ENCODE data around the gene KY.

Gene KY

DNA sequence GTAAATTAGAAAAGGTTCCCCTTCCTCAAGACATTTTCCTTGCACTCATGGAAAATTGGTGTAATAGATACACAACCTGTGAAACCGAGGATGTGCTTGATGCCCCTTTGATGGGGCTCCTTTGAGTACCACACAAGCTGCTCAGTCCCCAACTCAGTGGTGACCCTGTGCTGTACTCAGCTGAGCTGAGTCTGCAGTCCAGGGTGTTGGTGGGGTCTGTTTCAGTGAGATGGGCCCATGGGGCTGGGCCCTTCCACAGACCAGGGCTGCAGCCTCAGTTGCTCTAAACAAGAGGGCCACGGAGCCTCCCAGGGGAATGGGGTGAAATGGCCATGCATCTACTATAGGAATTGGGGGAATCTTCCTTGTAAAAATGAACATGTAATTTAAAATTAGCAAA, 39.3 kb downstream of the KY start:
- H3K9me3 ChIP-seq (ENCODE audit: control insufficient read depth in 1 of 2, low read length in 2 of 2) = no peaks in the 10 kb centered on the region
- no peak overlapping the region for H3K4me3 ChIP-seq (ENCODE audit: low read depth in 1 of 2, low read length in 2 of 2)
- no peak overlapping the region for H3K9ac ChIP-seq (ENCODE audit: low read depth in 1 of 2, low read length in 2 of 2)
- H3K36me3 ChIP-seq (ENCODE audit: control insufficient read depth in 1 of 2, insufficient read depth in 2 of 2, low read length in 2 of 2) = no peaks in the 10 kb centered on the region
- H3K4me1 ChIP-seq (ENCODE audit: control insufficient read depth in 1 of 2, insufficient read depth in 2 of 2, low read length in 2 of 2) = no peaks in the 10 kb centered on the region
- no peak overlapping the region for H3K27ac ChIP-seq (ENCODE audit: low read depth, low read length)
- no peaks in the 10 kb centered on the region for H3K27me3 ChIP-seq (ENCODE audit: control insufficient read depth in 1 of 2, insufficient read depth in 2 of 2, low read length in 2 of 2)

DNA sequence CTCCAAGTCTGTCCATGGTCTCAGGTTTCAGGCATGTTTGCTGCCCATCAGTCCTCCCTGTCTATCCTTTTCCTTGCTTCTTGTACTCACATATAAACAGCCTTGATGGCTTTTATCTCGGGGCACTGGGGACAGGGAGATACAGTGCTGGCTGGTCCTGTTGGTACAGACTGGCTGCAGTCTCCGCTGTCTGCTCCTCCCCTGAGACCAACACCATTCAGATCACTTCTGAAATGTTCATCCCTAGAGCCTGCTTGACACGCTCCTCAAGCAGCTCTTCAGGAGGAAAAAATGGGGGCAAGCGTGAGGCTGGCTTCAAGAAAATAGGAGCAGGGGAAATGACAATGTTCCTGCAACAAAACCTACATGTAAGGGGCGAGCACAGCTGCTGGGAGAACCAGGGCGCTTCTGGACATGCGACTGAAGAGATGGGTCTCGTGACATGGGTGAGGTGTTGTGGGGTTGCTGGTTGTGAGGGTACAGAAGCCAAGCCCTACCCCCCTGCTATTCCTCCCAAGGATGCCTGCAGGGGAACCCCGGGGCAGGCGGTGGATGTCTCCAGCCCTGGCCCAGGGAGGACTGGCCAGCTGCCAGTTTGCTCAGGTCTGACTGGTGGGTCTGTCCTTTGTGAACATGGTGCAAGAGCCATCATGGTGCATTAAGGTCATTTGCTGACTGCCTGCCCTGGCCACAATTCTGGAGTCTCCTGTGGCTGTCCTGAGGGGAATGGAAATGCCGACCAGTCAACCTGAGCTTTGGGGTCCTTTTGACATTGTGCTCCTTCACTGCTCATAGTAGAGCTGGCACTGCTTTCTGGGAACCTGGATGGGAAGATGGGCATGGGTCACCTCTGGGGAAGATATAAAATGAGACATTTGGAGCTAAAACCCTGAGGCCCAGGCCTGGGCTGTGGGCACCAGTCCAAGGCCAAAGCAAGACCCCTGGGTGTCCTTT, 40.1 kb downstream of the KY start:
- no peaks in the 10 kb centered on the region for H3K36me3 ChIP-seq (ENCODE audit: control insufficient read depth in 1 of 2, insufficient read depth in 2 of 2, low read length in 2 of 2)
- no peaks in the 10 kb centered on the region for H3K27me3 ChIP-seq (ENCODE audit: control insufficient read depth in 1 of 2, insufficient read depth in 2 of 2, low read length in 2 of 2)
- H3K9me3 ChIP-seq (ENCODE audit: control insufficient read depth in 1 of 2, low read length in 2 of 2) = no peaks in the 10 kb centered on the region
- H3K9ac ChIP-seq (ENCODE audit: low read depth in 1 of 2, low read length in 2 of 2) = no peak overlapping the region
- H3K4me1 ChIP-seq (ENCODE audit: control insufficient read depth in 1 of 2, insufficient read depth in 2 of 2, low read length in 2 of 2) = no peaks in the 10 kb centered on the region
- H3K4me3 ChIP-seq (ENCODE audit: low read depth in 1 of 2, low read length in 2 of 2) = no peak overlapping the region
- no peak overlapping the region for H3K27ac ChIP-seq (ENCODE audit: low read depth, low read length)

GRCh38 chr3:134609821-134610431, 40.9 kb downstream of the KY start:
- H3K27me3 ChIP-seq (ENCODE audit: control insufficient read depth in 1 of 2, insufficient read depth in 2 of 2, low read length in 2 of 2) = no peaks in the 10 kb centered on the region
- H3K4me1 ChIP-seq (ENCODE audit: control insufficient read depth in 1 of 2, insufficient read depth in 2 of 2, low read length in 2 of 2) = no peaks in the 10 kb centered on the region
- H3K9ac ChIP-seq (ENCODE audit: low read depth in 1 of 2, low read length in 2 of 2) = no peak overlapping the region
- no peak overlapping the region for H3K4me3 ChIP-seq (ENCODE audit: low read depth in 1 of 2, low read length in 2 of 2)
- H3K36me3 ChIP-seq (ENCODE audit: control insufficient read depth in 1 of 2, insufficient read depth in 2 of 2, low read length in 2 of 2) = no peaks in the 10 kb centered on the region
- no peak overlapping the region for H3K27ac ChIP-seq (ENCODE audit: low read depth, low read length)
- H3K9me3 ChIP-seq (ENCODE audit: control insufficient read depth in 1 of 2, low read length in 2 of 2) = no peaks in the 10 kb centered on the region

DNA sequence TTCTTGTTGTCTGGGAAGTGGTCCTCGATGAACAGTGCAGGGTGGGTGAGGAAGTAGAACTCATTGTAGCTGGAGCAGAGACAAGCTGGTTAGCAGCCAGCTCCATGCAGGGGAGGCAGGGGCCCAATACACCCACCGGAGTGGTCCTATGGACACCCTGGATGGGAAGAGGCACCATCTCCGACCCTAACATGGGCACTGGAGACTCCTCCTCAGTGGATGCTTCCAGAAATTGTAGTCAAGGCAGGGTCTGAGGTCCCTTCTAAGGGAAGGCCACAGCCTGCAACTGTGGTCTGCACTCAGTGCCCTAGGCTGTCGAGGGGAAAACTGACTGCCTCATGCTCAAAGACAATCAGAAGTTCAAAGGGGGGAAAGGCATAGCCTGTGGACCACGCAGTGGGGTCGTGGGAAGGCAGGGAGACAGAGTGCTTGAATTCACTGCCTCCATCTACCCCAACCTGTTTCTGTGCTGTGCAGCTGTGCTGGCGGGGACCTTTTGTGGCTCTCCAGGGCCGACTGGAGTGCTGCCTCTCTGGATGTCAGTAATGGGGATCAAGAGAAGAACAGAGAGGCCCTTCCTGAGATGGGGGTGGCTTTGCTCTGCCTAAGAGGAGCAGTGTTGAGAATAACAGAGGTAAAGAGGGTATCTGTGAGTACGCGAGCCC, 41.9 kb downstream of the KY start:
- Histone ChIP-seq H3K27ac (ENCODE audit: low read depth, low read length) (no peak overlapping the region), H3K4me1 (ENCODE audit: control insufficient read depth in 1 of 2, insufficient read depth in 2 of 2, low read length in 2 of 2) (no peaks in the 10 kb centered on the region)

DNA sequence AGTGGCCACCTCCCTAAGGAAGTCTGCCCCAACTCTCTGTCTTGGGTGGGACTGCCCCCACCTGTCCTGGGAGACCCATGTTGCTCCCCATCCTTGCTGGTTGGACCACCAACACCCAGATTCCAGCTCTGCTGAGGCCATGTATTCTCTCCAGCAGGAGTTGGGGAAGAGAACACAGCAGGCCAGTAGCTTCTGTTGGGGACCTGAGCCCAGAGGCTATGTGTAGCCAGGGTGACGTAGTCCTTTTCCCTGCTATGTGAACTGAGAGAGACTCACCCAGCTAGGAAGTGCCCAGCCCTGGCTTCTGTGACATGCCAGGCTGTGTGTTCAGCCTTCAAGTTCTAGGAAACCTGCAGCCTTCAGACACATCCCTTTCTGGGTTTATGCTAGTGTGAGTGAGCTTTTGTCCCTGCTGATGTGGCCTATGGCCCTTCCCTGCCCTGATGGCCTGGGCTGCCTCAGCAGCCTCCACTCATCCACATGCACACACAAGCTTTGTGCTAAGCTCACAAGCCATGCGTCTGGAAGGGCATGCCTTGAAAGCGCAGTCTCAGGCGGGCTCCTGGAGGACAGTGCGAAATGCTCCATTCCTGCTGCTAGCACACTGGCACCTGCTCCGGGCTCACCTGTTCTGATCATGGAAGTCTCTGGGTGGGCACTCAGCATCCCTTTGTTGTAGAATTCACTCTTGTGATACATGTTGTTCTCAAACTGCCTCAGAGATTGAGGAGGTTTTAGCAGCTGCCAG, 42.6 kb downstream of the KY start:
- Histone ChIP-seq H3K27me3 (ENCODE audit: control insufficient read depth in 1 of 2, insufficient read depth in 2 of 2, low read length in 2 of 2) (no peaks in the 10 kb centered on the region), H3K36me3 (ENCODE audit: control insufficient read depth in 1 of 2, insufficient read depth in 2 of 2, low read length in 2 of 2) (no peaks in the 10 kb centered on the region), H3K9me3 (ENCODE audit: control insufficient read depth in 1 of 2, low read length in 2 of 2) (no peaks in the 10 kb centered on the region), H3K27ac (ENCODE audit: low read depth, low read length) (no peak overlapping the region), H3K4me3 (ENCODE audit: low read depth in 1 of 2, low read length in 2 of 2) (no peak overlapping the region), H3K9ac (ENCODE audit: low read depth in 1 of 2, low read length in 2 of 2) (no peak overlapping the region), H3K4me1 (ENCODE audit: control insufficient read depth in 1 of 2, insufficient read depth in 2 of 2, low read length in 2 of 2) (no peaks in the 10 kb centered on the region)

More for the DNA sequence above, 41.9 kb downstream of the KY start:
- no peaks in the 10 kb centered on the region for H3K36me3 ChIP-seq (ENCODE audit: control insufficient read depth in 1 of 2, insufficient read depth in 2 of 2, low read length in 2 of 2)
- H3K4me3 ChIP-seq (ENCODE audit: low read depth in 1 of 2, low read length in 2 of 2) = no peak overlapping the region
- H3K9me3 ChIP-seq (ENCODE audit: control insufficient read depth in 1 of 2, low read length in 2 of 2) = no peaks in the 10 kb centered on the region
- H3K27me3 ChIP-seq (ENCODE audit: control insufficient read depth in 1 of 2, insufficient read depth in 2 of 2, low read length in 2 of 2) = no peaks in the 10 kb centered on the region
- H3K9ac ChIP-seq (ENCODE audit: low read depth in 1 of 2, low read length in 2 of 2) = no peak overlapping the region

- Histone ChIP-seq H3K27me3 (ENCODE audit: control insufficient read depth in 1 of 2, insufficient read depth in 2 of 2, low read length in 2 of 2) (no peaks in the 10 kb centered on the region), H3K4me1 (ENCODE audit: control insufficient read depth in 1 of 2, insufficient read depth in 2 of 2, low read length in 2 of 2) (no peaks in the 10 kb centered on the region), H3K4me3 (ENCODE audit: low read depth in 1 of 2, low read length in 2 of 2) (no peak overlapping the region), H3K36me3 (ENCODE audit: control insufficient read depth in 1 of 2, insufficient read depth in 2 of 2, low read length in 2 of 2) (no peaks in the 10 kb centered on the region), H3K27ac (ENCODE audit: low read depth, low read length) (no peak overlapping the region), H3K9ac (ENCODE audit: low read depth in 1 of 2, low read length in 2 of 2) (no peak overlapping the region), H3K9me3 (ENCODE audit: control insufficient read depth in 1 of 2, low read length in 2 of 2) (no peaks in the 10 kb centered on the region)
Observed at GRCh38 chr3:134607054-134608022, 43.5 kb downstream of the KY start.

DNA sequence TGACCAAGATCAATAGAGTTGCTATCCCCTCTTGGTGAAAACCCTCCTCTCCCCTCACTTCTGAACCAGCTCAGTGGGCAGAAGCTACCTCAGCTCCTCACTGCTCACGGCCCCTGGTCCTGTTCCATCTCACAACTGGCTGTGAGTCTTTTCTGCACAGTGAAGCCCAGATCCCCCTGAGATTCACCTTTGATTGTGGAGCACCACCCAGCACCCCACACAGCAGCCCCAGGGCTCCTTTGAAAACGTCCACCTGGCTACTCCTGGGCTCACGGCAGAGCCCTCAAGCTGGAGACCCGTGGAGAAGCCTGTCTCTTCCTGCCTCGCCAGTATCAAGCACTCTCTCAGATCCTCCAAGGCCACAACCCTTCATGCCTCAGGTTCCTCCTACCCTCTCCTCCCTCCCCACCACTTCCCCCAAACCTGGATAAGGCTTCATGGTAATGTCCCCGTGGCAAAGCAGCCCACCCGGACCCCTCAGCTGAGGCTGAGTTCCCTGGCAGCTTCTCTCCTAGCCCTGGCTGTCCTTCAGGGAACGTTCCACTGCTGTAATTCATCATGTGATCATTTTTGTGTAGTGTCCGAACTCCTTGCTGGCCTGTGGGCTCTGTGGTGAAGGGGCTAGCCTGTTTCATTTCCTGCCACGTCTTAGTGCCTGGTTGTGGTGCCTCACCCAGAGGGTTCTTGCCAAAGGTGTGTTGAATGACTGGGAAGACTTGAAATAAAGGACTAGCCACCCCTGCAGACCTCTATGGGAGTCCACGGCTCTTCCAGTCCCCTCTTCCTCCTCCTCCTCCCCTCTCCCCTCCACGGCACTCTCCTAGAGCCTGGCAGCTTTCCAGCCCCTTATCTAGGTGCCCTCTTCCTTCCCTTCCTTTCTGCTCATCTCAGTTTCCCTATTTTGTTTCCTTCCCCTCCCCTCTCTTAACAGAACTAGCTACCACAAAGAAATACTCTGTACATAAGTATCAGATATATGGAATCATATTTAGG, 44.5 kb downstream of the KY start:
- no peaks in the 10 kb centered on the region for H3K4me1 ChIP-seq (ENCODE audit: control insufficient read depth in 1 of 2, insufficient read depth in 2 of 2, low read length in 2 of 2)
- H3K4me3 ChIP-seq (ENCODE audit: low read depth in 1 of 2, low read length in 2 of 2) = no peak overlapping the region
- H3K27ac ChIP-seq (ENCODE audit: low read depth, low read length) = no peak overlapping the region

DNA sequence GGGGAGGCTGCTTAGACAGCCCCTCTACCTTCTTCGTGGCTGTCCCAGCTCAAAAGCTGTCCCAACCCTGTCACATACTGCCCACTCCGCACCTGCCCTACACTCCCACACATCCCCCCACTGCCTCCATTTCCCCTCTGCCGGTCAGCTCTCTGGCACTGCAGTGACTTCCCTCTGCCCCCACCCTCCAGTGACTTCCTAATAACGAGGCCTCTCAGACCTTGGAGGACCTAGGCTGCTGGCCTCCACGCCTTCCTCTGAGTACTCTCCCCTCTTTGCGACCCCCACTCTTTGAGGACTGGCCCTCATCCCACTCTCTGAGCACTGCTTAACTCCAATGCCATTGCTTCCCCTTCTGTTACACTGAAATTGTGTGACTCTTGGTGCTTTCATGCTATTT, 45.3 kb downstream of the KY start:
- H3K4me3 ChIP-seq (ENCODE audit: low read depth in 1 of 2, low read length in 2 of 2) = no peak overlapping the region

More for the DNA sequence above, 44.5 kb downstream of the KY start:
- H3K9me3 ChIP-seq (ENCODE audit: control insufficient read depth in 1 of 2, low read length in 2 of 2) = no peaks in the 10 kb centered on the region
- no peak overlapping the region for H3K9ac ChIP-seq (ENCODE audit: low read depth in 1 of 2, low read length in 2 of 2)
- no peaks in the 10 kb centered on the region for H3K36me3 ChIP-seq (ENCODE audit: control insufficient read depth in 1 of 2, insufficient read depth in 2 of 2, low read length in 2 of 2)
- no peaks in the 10 kb centered on the region for H3K27me3 ChIP-seq (ENCODE audit: control insufficient read depth in 1 of 2, insufficient read depth in 2 of 2, low read length in 2 of 2)

More for the DNA sequence above, 45.3 kb downstream of the KY start:
- no peaks in the 10 kb centered on the region for H3K27me3 ChIP-seq (ENCODE audit: control insufficient read depth in 1 of 2, insufficient read depth in 2 of 2, low read length in 2 of 2)
- H3K36me3 ChIP-seq (ENCODE audit: control insufficient read depth in 1 of 2, insufficient read depth in 2 of 2, low read length in 2 of 2) = no peaks in the 10 kb centered on the region
- no peak overlapping the region for H3K27ac ChIP-seq (ENCODE audit: low read depth, low read length)
- peaks cover 0 to 2% of the 10 kb centered on the region in 2 donors for H3K4me1 ChIP-seq (ENCODE audit: control insufficient read depth in 1 of 2, insufficient read depth in 2 of 2, low read length in 2 of 2)
- no peak overlapping the region for H3K9ac ChIP-seq (ENCODE audit: low read depth in 1 of 2, low read length in 2 of 2)
- no peaks in the 10 kb centered on the region for H3K9me3 ChIP-seq (ENCODE audit: control insufficient read depth in 1 of 2, low read length in 2 of 2)
